Measurements from ENCODE around the gene PRCD.
"Not testable (repeated sequence)": the region's sequence is repeated elsewhere in the genome, so short reads cannot be mapped to it uniquely, and the experiment has no call there.

DNA sequence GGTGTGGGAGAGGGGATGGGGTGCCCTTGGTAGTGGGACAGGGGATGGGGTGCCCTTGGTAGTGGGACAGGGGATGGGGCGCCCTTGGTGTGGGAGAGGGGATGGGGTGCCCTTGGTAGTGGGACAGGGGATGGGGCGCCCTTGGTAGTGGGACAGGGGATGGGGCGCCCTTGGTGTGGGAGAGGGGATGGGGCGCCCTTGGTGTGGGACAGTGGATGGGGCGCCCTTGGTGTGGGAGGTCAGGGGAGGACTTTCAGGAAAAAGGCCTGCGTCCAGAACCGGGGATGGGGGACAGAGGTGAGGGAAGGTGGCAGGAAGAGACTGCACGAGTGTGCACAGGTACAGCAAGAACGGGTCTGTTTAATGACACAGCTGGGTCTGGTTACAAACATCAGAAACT lies 12.8 kb upstream of the PRCD start:
- TF ChIP-seq, protein P1, sequence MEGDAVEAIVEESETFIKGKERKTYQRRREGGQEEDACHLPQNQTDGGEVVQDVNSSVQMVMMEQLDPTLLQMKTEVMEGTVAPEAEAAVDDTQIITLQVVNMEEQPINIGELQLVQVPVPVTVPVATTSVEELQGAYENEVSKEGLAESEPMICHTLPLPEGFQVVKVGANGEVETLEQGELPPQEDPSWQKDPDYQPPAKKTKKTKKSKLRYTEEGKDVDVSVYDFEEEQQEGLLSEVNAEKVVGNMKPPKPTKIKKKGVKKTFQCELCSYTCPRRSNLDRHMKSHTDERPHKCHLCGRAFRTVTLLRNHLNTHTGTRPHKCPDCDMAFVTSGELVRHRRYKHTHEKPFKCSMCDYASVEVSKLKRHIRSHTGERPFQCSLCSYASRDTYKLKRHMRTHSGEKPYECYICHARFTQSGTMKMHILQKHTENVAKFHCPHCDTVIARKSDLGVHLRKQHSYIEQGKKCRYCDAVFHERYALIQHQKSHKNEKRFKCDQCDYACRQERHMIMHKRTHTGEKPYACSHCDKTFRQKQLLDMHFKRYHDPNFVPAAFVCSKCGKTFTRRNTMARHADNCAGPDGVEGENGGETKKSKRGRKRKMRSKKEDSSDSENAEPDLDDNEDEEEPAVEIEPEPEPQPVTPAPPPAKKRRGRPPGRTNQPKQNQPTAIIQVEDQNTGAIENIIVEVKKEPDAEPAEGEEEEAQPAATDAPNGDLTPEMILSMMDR (IDR thresholded peaks at IDR 0.05): not testable (repeated sequence)
- not testable (repeated sequence) for TF ChIP-seq POLR2A (IDR thresholded peaks at IDR 0.05)

All from esophagus squamous epithelium (tissue), 4 donors.